Astrocyte (in vitro differentiated cells and primary cell): ENCODE measurements around the gene AKAP13. TPM values are rescaled to one million over a fixed set of nuclear protein-coding genes. Genes with fewer than 3 reads are reported as not detected.

Experiments
- DNase-seq: peaks from one replicate; pipeline ENCODE4 v3.0.0-alpha.2; 2010; ENCODE audit warnings: low read depth
- FAIRE-seq: peaks from 2 replicates; lab custom pipeline; 2011; peaks lifted over from hg19 to GRCh38; lab: Jason Lieb, UNC
- H2AFZ ChIP-seq: 2 replicates; pipeline ENCODE4 v1.6.0; 2012; ENCODE audit warnings: low read depth, low read length, inconsistent platforms
- H3K27ac ChIP-seq: 2 replicates; pipeline ENCODE4 v1.5.1; 2011; ENCODE audit warnings: low read depth, low read length, inconsistent platforms
- H3K27me3 ChIP-seq: 2 replicates; pipeline ENCODE4 v1.6.0; 2011; ENCODE audit warnings: low read length, inconsistent platforms; ENCODE audit not compliant: insufficient read depth
- H3K36me3 ChIP-seq: 2 replicates; pipeline ENCODE4 v1.5.1; 2011; ENCODE audit warnings: low read length, inconsistent platforms; ENCODE audit not compliant: insufficient read depth
- H3K4me1 ChIP-seq: 2 replicates; pipeline ENCODE4 v1.5.1; 2011; ENCODE audit warnings: low read length, inconsistent platforms; ENCODE audit not compliant: insufficient read depth
- H3K4me2 ChIP-seq: 2 replicates; pipeline ENCODE4 v1.6.0; 2012; ENCODE audit warnings: low read length, inconsistent platforms
- H3K4me3 ChIP-seq: 2 replicates; pipeline ENCODE4 v1.5.1; 2011; ENCODE audit warnings: low read depth, mild to moderate bottlenecking, low read length, inconsistent platforms; ENCODE audit not compliant: insufficient read depth
- H3K79me2 ChIP-seq: 2 replicates; pipeline ENCODE4 v1.6.0; 2012; ENCODE audit warnings: mild to moderate bottlenecking, low read length, inconsistent platforms; ENCODE audit not compliant: insufficient read depth
- H3K9ac ChIP-seq: 2 replicates; pipeline ENCODE4 v1.6.0; 2012; ENCODE audit warnings: mild to moderate bottlenecking, low read length, inconsistent platforms
- H3K9me3 ChIP-seq: 2 replicates; pipeline ENCODE4 v1.5.1; 2012; ENCODE audit warnings: low read depth, mild to moderate bottlenecking, low read length, inconsistent platforms; ENCODE audit not compliant: insufficient read depth
- H4K20me1 ChIP-seq: 2 replicates; pipeline ENCODE4 v1.6.0; 2012; ENCODE audit warnings: low read length, inconsistent platforms; ENCODE audit not compliant: insufficient read depth
- H3K27ac Mint-ChIP-seq: one replicate; pipeline ENCODE4 v1.8.0; 2021; ENCODE audit warnings: mild to moderate bottlenecking, mixed read lengths; ENCODE audit not compliant: unreplicated experiment
- H3K27me3 Mint-ChIP-seq: one replicate; pipeline ENCODE4 v1.8.0; 2021; ENCODE audit warnings: low read depth, mixed read lengths; ENCODE audit not compliant: unreplicated experiment
- H3K36me3 Mint-ChIP-seq: one replicate; pipeline ENCODE4 v1.8.0; 2021; ENCODE audit warnings: low read depth, mixed read lengths; ENCODE audit not compliant: unreplicated experiment
- H3K4me1 Mint-ChIP-seq: one replicate; pipeline ENCODE4 v1.8.0; 2021; ENCODE audit warnings: low read depth, mixed read lengths; ENCODE audit not compliant: unreplicated experiment
- H3K4me3 Mint-ChIP-seq: one replicate; pipeline ENCODE4 v1.8.0; 2021; ENCODE audit warnings: mild to moderate bottlenecking, moderate library complexity, mixed read lengths; ENCODE audit not compliant: unreplicated experiment
- H3K9me3 Mint-ChIP-seq: one replicate; pipeline ENCODE4 v1.8.0; 2021; ENCODE audit warnings: mild to moderate bottlenecking, mixed read lengths; ENCODE audit not compliant: unreplicated experiment
- CTCF ChIP-seq: IDR thresholded peaks from 2 replicates; pipeline ENCODE4 v1.5.1; 2011; ENCODE audit warnings: low read depth, mild to moderate bottlenecking, inconsistent platforms, low read length, moderate library complexity; ENCODE audit not compliant: insufficient read depth
- EZH2 ChIP-seq: IDR thresholded peaks from 2 replicates; pipeline ENCODE4 v1.6.1; 2012; ENCODE audit warnings: mild to moderate bottlenecking, low read length, inconsistent platforms; ENCODE audit not compliant: insufficient read depth
- total RNA-seq: library from RNA; stranded (reverse); gene quantifications from 2 replicates; pipeline ENCODE4 v1.2.1, GENCODE V29; 2021

AKAP13 gene
- total RNA-seq, 1 donor from 2014 or later, result 98.2 TPM

- H3K79me2 ChIP-seq, result peaks cover 81% of the 10 kb centered on the region
Measured at GRCh38 chr15:85769182-85769900, 388.9 kb downstream of the AKAP13 start.

GRCh38 chr15:85770096-85771041, 390.0 kb downstream of the AKAP13 start:
- TF ChIP-seq EZH2 (no peak), CTCF (no peak)
- DNase-seq, result no peak
- peak overlapping the region; percentile 23 for H3K4me2 ChIP-seq
- no peaks in the 10 kb centered on the region for H3K27me3 ChIP-seq
- peaks cover 13% of the 10 kb centered on the region for H3K4me1 Mint-ChIP-seq
- H3K27ac ChIP-seq, result no peak overlapping the region
- peaks cover 20% of the 10 kb centered on the region for H3K4me1 ChIP-seq
- no peaks in the 10 kb centered on the region for H3K9me3 ChIP-seq
- no peak for FAIRE-seq
- H3K36me3 Mint-ChIP-seq, result peaks cover 17% of the 10 kb centered on the region
- H3K79me2 ChIP-seq, result peaks cover 85% of the 10 kb centered on the region
- H4K20me1 ChIP-seq, result peaks cover 92% of the 10 kb centered on the region
- no peak overlapping the region for H3K4me3 ChIP-seq
- no peak overlapping the region for H3K27ac Mint-ChIP-seq
- no peak overlapping the region for H3K4me3 Mint-ChIP-seq
- no peaks in the 10 kb centered on the region for H3K36me3 ChIP-seq
- H2AFZ ChIP-seq, result no peak overlapping the region
- no peak overlapping the region for H3K9ac ChIP-seq
- H3K27me3 Mint-ChIP-seq, result no peaks in the 10 kb centered on the region
- peaks cover 2% of the 10 kb centered on the region for H3K9me3 Mint-ChIP-seq

More at GRCh38 chr15:85769182-85769900, 388.9 kb downstream of the AKAP13 start:
- Histone ChIP-seq H3K9me3 (no peaks in the 10 kb centered on the region), H3K36me3 (no peaks in the 10 kb centered on the region), H3K9ac (no peak overlapping the region), H3K27me3 (no peaks in the 10 kb centered on the region), H4K20me1 (peaks cover 92% of the 10 kb centered on the region), H3K27ac (no peak overlapping the region), H2AFZ (no peak overlapping the region), H3K4me3 (no peak overlapping the region), H3K4me1 (peaks cover 25% of the 10 kb centered on the region), H3K4me2 (no peak overlapping the region)
- DNase-seq (no peak), FAIRE-seq (no peak)
- H3K4me1 Mint-ChIP-seq, result peaks cover 15% of the 10 kb centered on the region
- no peaks in the 10 kb centered on the region for H3K27me3 Mint-ChIP-seq
- no peak for TF ChIP-seq EZH2
- no peak overlapping the region for H3K4me3 Mint-ChIP-seq
- no peak overlapping the region for H3K27ac Mint-ChIP-seq
- H3K9me3 Mint-ChIP-seq, result peaks cover 2% of the 10 kb centered on the region
- H3K36me3 Mint-ChIP-seq, result peaks cover 17% of the 10 kb centered on the region

- DNase-seq (no peak), FAIRE-seq (no peak)
- Histone ChIP-seq H3K27me3 (no peaks in the 10 kb centered on the region), H3K4me1 (peaks cover 20% of the 10 kb centered on the region), H4K20me1 (peaks cover 89% of the 10 kb centered on the region), H3K36me3 (no peaks in the 10 kb centered on the region), H3K4me2 (peak overlapping the region; percentile 23), H3K9ac (no peak overlapping the region), H3K79me2 (peaks cover 87% of the 10 kb centered on the region), H3K4me3 (no peak overlapping the region), H2AFZ (no peak overlapping the region), H3K9me3 (no peaks in the 10 kb centered on the region), H3K27ac (no peak overlapping the region)
- Mint-ChIP-seq H3K27me3 (no peaks in the 10 kb centered on the region), H3K36me3 (peaks cover 17% of the 10 kb centered on the region), H3K4me3 (no peak overlapping the region), H3K9me3 (peaks cover 2% of the 10 kb centered on the region), H3K4me1 (peaks cover 10% of the 10 kb centered on the region), H3K27ac (no peak overlapping the region)
- TF ChIP-seq CTCF (no peak), EZH2 (no peak)
Measured at GRCh38 chr15:85771271-85771670, 390.9 kb downstream of the AKAP13 start.
